ENCODE measurements around the gene CADM3.

- TF ChIP-seq CTCF (IDR thresholded peaks at IDR 0.05) (no peak), POLR2A (IDR thresholded peaks at IDR 0.05) (no peak)
These were observed 49.3 kb upstream of the CADM3 start for GRCh38 chr1:159122005-159122621.

Data from right lobe of liver (tissue), 4 donors.